GM12801 (cell line): ENCODE data around the gene DOHH.

Experiments
- TF ChIP-seq, protein P1 (sequence below): IDR thresholded peaks from one replicate; pipeline ENCODE4 v1.5.1; 2011; ENCODE audit warnings: control low read depth; ENCODE audit not compliant: insufficient read length; ENCODE audit errors: extremely low read depth

The DOHH gene, protein sequence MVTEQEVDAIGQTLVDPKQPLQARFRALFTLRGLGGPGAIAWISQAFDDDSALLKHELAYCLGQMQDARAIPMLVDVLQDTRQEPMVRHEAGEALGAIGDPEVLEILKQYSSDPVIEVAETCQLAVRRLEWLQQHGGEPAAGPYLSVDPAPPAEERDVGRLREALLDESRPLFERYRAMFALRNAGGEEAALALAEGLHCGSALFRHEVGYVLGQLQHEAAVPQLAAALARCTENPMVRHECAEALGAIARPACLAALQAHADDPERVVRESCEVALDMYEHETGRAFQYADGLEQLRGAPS

DNA sequence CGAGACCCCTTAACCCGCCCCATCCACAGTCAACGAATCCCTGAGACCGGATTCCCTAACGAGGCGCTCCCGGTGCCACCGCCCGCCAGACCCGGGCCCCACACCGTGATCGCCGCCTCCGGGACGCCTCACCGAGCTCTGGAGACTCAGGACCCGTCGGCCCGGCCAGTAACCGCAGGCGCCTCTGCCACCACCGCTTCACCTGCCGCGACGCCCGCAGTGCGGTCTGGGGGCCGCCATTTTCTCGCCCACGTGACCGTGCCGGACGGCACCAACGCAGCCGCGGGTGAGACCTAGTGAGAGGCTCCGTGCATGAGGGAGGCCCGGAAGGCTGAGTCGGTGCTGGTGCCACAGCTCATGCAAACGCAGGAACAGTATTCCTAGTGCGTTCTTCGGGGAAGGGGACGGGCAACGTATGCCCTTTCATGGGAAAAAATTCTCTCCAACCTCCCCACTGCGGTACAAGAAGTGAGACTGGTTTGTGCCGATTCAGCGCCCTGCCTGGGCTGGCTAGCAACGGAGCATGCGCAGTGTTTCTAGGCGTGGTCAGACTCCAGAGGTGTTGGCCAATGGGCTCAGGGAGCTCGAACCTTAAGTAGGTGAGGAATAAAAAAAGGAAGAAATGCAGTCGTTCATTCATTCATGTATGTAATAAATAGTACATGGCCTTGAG, at the start of gene DOHH:
DOHH (minus strand) TSS at position 246 of the 673 bp plus-strand sequence. CDS start 3,860 bp downstream, outside the sequence.
- TF ChIP-seq, protein P1, sequence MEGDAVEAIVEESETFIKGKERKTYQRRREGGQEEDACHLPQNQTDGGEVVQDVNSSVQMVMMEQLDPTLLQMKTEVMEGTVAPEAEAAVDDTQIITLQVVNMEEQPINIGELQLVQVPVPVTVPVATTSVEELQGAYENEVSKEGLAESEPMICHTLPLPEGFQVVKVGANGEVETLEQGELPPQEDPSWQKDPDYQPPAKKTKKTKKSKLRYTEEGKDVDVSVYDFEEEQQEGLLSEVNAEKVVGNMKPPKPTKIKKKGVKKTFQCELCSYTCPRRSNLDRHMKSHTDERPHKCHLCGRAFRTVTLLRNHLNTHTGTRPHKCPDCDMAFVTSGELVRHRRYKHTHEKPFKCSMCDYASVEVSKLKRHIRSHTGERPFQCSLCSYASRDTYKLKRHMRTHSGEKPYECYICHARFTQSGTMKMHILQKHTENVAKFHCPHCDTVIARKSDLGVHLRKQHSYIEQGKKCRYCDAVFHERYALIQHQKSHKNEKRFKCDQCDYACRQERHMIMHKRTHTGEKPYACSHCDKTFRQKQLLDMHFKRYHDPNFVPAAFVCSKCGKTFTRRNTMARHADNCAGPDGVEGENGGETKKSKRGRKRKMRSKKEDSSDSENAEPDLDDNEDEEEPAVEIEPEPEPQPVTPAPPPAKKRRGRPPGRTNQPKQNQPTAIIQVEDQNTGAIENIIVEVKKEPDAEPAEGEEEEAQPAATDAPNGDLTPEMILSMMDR = no peak

DNA sequence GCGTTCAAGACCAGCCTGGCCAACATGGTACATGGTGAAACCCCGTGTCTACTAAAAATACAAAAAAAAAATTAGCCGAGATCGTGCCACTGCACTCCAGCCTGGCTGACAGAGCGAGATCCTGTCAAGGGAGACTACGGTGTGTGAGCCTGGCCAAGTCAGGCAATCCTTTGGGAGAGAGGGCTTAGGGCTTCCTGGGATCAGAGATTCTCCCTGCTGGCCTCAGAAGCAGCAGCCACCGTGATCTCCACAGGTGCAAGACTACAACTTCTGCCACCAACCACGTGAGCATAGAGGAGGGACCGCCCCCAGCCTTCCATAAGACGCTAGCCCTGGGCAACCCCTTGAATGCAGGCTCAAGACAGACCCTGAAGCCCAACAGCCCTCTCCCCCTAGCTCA, 49.3 kb upstream of the DOHH start:
- TF ChIP-seq, protein P1 = no peak

DNA sequence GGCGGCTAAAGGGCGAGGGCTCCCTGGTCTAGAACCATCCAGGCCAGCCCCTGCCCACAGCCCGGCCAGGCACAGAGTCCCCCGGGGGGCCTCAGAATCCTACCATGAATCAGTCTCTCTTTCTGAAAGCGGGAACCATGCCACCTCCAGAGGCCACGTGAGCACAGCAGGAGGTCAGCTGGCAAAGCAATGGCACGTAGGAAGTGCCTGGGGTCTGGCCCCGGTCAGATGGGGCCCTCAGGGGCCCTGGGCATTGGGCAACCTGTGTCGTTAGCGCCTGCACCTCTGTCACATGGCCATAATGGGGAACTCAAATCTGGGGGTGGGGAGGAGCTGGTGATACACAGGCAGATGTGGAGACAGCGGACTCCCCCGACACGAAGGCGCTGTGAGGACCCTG, 48.1 kb upstream of the DOHH start:
- TF ChIP-seq, protein P1 = no peak

DNA sequence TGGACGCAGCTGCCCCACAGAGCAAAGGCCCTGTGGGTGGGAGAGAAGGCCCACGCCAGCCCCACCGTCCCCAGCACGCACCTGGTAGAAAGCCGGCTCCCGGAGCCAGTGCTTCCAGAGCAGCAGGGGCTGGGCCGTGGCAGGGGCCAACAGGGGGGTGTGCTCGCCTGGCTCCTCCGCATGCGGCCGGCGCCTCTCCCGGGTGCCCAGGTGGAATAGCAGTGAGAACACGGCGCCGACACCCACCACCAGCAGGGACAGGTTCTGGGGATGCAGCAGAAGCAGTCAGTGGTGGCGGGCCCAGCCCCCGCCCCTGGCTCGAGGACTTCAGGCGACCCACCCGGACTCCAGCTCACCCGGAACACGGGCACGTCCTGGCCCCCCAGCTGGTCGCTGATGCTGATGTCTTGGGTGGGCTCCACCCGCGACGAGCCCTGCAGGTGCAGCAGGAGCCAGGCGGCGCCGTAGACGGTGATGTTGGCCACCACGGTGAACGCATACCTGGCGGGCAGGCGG, 47.4 kb upstream of the DOHH start:
- TF ChIP-seq, protein P1 = no peak

DNA sequence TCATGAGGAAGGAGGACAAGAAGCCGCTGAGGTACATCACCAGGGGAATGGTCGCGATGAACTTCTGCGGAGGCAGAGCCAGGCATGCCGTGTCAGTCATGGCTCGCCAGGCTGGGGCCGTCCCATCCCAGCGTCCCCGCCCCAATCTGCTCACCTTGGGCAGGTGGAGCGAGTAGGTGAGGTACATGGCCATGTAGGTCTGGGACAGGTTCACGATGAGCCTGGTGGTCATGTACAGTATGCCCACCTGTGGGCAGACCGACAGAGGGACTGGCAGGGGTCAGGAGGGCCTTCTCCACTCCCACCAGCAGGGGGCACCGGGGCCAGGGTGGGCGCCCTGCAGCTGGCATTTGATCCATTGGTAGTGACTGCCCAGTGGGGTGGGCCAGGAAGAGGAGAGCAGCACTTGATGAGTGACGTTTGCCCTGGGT, 46.8 kb upstream of the DOHH start:
- TF ChIP-seq, protein P1 = no peak

DNA sequence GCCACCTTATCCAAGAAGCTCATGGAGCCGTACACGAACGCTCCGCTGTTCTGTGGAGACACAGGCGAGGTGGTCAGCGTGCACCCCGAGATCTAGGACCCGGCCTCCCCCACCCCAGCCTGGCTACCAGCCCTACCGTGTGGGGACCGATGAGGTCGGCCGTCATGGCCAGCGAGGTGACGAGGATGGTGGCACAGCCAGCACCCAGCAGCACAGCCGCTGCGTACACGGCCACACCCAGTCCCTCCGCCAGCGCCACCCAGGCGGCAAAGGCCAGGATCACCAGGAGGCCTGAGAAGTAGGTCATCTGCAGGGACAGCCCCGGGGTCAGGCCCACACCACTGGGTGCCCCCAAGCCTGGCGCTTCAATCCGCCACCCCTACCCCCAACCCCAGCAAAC, 45.6 kb upstream of the DOHH start:
- TF ChIP-seq, protein P1 = no peak

DNA sequence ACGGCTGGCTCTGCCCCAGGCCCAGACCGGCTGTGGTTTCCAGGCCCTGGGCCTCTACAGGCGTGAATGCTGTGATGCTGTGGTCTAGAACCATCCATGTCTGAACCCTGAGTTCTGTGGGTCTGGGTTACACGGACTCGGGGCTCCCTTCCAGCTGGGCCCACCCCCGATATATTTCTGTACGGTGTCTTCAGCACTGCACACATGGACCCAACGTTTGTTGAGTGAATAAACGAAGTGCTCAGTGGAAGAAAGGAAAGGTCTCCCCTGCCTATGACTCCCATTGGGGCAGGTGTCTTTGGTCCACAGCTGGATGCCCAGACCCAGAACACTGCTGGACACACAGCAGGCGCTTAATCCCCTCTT, 45.2 kb upstream of the DOHH start:
- TF ChIP-seq, protein P1 = no peak
